T1000 (cell line): ENCODE data around the gene DIS3L2.

Experiments
- DNase-seq: peaks from one replicate; lab custom pipeline; 2025; ENCODE audit warnings: mixed read lengths; lab: John Stamatoyannopoulos, UW

DIS3L2 gene

DNA sequence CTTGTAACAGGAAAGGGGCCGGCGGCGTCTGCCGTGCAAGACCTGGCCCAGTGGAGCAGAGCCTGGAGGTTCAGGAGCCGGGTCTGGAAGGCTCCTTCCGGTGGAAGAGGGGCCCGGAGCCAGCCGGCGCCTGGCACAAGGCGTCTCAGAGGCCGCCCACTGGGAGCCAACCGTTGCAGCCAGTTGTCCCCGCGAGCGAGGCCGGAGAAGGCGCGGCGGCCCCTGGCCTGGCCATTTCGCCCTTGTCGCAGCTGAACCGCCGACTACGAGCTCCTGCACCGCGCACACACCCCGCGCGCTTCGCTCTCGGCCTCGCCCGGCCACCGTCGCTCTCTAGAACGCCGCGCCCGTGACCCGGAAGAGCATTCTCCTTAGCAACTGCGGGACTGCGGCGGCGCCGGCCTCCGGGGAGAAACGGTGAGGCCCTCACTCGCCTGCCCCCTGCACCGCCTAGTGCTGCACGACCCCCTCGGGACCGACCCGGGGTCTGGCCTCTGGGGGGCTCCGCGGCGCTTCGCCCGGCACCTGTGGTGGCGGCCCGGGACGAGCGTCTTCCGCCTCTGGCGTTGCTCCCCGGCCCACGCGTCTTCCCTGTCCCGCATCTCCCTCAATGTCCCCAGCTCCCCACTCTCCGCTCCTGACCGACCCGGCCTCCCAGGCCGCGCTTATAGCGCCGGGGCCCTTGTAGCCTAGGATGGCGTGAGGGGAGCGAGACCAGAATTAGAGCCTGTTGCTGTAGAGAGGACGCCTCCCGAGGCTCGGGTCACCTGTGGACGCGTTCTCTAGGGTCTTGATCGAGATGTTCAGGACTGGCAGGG, at the start of gene DIS3L2:
DIS3L2 (plus strand) TSS at position 365 of the 818 bp plus-strand sequence. CDS start 53,215 bp downstream, outside the sequence.
- DNase-seq = peak; percentile 17

DNA sequence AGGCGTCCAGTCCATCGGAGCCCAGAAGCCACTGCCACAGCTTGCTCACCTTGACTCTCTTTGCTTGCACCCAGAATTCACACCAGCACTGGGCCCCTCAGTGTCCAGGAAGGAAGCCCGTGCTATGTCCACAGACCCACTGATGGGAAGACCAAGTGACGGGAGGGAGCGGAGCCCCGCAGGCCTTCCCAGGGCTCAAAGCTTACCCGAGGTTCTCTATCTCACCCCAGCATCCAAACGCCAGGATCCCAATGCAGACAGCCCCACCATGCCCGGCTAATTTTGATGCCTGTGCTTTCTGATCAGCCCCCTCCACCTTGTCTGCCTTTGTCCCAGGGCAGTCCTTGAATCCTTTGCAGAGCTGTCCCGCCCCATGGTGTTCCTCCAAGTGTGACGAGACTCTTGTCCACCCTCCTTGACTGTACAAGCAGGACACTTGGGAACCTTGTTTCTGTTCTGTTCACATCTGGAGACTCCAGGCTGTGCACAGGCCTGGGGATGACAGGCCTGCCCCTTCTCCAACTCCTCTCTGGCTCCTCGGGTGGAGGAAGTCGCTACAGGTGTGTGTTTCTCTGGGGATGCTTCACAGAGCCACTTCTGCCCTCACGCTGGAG, 47.3 kb upstream of the DIS3L2 start:
- no peak for DNase-seq

GRCh38 chr2:231917280-231918066, 44.0 kb upstream of the DIS3L2 start:
- DNase-seq = no peak

DNA sequence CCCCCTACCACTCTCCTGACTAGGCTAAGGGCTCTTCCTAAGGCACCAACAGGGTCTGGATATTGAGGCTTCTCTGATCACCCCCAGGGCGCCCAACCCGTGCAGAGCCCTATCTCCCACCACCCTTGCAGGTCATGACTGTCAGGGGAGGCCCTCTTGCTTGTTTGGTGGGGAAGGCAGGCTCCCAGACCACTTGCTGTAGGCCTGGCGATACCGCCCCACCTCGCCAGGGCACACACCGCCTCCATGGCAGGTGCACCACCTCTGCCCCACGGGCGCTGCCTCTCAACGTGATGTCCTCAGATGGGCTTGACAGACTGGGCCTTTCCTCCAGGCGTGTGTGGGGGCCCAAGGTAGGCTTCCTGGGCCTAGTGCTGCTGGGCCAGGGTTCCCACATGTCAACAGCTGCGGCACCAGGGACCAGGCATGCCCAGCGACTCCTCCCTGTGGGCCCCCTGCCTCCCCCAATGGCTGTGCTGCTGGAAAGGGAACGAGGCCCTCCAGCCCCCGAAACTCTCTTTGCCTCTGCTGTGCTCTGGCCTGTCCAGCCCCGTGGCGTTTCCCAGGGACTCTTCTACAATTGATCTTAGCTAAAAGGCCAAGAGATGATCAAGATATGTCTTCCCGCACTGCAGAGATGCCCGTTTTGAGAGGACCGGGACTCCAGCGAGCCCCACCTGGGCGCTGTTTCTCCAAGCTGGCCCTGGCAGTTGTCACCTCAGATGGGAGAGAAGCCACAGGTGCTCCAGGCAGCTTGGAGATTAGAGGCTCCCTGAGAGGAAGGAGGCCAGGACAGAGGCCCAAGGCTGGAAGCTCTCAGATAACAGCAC, 42.8 kb upstream of the DIS3L2 start:
- no peak for DNase-seq

DNA sequence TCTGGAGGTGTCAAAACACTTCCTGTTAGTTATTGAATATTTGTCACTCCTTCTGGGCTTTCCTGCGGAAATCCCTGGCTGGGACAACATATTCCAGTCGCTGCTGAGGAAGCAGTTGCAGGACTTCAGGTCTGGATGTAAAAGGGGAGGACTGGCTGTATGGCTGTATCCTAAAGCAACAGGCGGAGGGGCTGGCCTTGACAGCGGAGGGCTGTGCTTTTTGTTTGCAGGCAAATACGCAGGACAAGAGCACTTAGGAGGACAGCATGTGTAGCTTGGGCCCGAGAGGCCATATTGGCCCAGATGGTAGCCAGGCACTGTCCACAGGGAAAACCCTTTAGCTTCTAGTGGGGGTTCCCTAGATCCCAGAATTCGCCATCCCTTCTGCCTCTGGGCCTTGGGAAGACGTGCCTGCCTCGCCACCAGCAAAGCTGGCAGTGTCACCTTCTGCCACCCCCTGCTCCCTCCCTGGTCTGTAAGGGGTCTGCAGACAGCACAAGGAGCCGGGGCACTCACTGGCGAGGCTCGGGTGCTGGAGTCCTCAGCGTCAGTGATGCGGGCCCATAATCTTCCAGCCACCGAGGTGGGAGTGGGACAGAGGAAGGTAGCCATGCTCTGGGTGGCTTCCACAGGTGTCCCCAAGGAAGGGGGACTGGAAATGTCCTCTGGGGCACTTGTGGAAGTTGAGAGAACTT, 42.0 kb upstream of the DIS3L2 start:
- no peak for DNase-seq

GRCh38 chr2:231920366-231920765, 41.1 kb upstream of the DIS3L2 start:
- no peak for DNase-seq

DNA sequence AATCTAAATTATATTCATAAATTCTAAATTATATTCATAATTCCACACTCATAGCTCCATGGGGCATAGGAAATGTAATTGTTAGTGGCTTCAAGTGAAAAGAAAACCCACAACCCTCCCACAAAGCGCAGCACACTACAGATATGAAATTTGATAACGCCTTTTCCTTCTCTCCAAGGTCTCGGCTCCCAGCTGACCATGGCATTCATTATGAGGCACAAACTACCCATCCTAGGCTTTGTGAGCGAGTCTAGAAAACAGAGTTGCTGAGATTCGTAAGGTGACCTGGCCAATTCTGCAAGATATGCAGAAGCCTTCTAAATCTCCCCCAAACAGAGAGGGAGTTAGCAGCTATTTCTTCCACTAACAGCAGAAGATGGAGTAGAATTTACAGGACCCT, 40.7 kb upstream of the DIS3L2 start:
- DNase-seq = no peak

GRCh38 chr2:231922311-231923009, 39.1 kb upstream of the DIS3L2 start:
- no peak for DNase-seq

DNA sequence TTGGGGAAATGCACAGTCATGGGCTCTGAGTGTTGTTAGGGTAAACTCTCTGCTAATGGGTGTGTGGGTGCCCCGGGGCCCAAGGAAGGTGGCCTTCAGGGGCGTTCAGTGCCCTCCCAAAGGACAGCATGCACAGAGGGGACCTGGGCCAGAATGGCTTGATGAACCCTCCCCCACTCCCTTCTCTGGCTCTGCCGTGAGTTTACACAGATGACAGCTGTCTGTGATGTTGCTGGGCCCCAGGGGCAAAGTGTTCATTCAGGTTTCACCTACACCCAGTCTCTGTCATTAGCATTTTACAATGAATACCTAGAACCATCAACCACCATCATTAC, 38.5 kb upstream of the DIS3L2 start:
- no peak for DNase-seq

DNA sequence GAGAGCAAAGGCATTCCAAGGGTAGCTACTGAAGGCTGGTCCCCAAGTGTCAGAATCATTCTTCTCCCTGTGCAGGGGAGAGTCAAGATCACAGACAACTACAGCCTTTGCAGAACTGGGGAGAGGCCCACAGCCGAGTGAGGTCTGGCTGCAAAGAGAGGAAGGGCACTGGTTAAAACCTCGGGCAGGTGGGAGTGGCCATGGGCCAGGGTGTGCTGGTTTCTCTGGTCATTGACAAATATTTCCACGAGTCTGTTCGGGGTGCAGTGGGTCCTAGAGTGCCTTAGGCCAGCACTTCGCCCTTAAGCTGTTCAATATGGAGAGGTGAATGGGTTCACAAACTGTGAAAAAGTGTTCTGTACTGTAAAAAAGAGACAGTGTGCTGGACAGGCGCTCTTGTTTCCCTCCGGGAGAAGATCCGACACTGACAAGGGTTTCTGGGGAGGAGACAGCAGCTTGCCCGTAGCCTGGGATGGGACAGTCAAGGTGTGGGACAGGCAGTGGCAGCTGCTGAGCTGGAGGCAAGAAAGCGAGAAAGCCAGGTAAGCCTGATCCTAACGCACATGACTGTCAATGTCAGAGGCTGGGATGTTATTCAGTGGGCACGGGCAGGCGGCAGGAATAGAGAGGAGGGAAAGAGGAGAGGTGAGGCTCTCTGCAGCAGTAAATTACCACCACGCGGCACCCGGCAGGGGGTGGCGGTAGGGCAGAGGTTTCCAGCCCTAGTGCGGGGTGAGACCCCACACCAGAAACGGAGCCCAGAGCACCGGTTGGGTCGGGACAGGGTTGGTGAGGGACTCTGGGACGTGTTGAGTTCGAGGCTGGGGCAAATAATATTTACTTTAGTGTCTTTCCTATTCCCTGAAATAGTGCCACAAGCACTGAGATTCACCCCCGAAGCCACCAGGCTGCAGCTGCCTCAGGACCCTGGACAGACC, 37.3 kb upstream of the DIS3L2 start:
- DNase-seq = no peak

GRCh38 chr2:231924889-231925275, 36.6 kb upstream of the DIS3L2 start:
- no peak for DNase-seq

- DNase-seq = no peak
Observed at GRCh38 chr2:231925303-231926179, 36.0 kb upstream of the DIS3L2 start.

DNA sequence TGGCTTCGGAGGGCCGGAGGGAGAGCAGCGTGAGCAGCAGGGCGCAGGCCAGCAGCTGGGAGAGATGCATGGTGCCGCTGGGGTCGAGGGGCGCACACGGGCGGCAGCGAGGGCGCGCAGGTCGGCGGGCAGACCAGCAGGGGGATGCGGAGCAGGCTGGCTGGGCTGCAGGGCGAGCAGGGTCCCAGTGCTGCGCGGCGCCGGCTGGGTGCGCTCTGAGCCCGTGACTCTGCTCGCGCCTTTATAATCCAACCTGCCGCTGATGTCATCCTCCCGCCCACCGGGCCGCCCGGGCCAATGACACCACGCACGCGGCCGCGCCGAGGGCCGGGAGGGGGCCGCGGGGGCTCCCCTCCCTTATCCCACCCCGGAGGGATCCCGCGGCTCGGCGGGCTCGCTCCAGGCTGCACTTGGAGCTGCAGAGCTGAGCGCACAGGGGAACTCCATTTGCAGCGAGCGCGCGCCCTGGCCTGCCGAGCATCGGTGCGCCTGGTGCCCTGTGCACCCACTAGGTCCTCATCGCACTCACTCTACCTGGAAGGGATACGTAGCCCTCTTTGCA, 35.3 kb upstream of the DIS3L2 start, which contains the start of gene NPPC:
NPPC (minus strand) TSS at position 217 of the 562 bp plus-strand sequence; CDS start at position 70, 147 bp downstream.
- DNase-seq = no peak

DNA sequence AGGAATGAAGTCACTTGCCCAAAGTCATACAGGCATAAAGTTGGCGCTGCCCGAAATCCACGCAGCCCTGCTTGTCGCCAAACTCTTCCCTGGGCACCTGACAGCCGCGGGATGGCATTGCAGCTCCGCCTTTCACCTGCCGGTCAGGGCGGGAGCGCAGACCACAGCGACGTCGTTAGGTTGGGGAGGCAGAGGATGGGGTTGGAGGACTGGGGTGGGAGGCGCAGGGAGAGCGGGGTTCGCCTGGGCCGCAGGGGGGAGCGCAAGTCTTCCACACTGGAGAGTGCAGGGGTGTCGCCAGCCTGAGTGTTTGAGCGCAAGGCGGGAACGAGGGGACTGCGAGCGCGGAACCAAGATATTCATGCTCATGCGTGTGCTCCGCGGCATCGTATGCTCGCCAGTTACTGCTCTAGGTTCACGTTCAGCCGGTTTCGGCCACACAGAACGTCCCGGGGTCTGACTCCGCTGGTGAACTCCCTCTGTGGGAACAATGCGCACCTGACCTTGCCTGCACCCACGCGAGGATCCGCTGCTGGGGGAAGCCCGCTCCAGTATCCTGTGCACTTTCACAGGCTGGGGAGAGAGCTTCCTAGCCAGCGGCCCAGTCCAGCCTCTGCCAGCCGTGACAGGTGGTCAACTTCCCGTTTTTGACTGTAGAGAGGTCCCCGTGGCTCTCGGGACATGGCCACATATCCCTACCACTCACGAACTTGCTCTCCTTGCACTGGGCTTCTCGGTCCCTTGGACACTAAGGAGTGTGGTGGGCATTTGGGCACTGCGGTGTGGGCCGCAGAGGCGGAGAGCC, 34.5 kb upstream of the DIS3L2 start:
- no peak for DNase-seq

DNA sequence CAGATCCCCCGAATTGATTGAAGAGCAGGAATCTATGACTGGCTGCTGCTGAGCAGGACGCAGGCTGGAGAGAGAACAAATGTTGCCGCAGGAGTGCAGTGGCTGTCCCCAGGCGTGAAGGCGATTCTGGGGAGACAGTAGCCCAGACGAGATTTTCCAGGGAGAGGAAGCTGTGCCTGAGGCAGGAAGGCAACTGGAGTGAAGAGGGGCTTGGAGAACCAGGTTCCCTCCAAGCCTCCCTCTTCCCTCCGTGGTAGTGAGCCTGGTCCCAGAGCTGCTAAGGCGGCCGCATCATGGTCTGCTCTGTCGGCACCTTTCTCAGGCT, 34.0 kb upstream of the DIS3L2 start:
- DNase-seq = no peak

GRCh38 chr2:231928481-231928880, 33.0 kb upstream of the DIS3L2 start:
- DNase-seq = no peak
